CD4-positive, alpha-beta T cell treated with Interleukin-12 subunit alpha and Interleukin-12 subunit beta, for 1 hour (primary cell): ENCODE measurements around the gene CPAMD8.
"Not testable (repeated sequence)": the region's sequence is repeated elsewhere in the genome, so short reads cannot be mapped to it uniquely, and the experiment has no call there.

ENCODE experiments used
- DNase-seq: peaks from one replicate; pipeline ENCODE4 v3.0.0-alpha.2; 2020

Gene CPAMD8

DNA sequence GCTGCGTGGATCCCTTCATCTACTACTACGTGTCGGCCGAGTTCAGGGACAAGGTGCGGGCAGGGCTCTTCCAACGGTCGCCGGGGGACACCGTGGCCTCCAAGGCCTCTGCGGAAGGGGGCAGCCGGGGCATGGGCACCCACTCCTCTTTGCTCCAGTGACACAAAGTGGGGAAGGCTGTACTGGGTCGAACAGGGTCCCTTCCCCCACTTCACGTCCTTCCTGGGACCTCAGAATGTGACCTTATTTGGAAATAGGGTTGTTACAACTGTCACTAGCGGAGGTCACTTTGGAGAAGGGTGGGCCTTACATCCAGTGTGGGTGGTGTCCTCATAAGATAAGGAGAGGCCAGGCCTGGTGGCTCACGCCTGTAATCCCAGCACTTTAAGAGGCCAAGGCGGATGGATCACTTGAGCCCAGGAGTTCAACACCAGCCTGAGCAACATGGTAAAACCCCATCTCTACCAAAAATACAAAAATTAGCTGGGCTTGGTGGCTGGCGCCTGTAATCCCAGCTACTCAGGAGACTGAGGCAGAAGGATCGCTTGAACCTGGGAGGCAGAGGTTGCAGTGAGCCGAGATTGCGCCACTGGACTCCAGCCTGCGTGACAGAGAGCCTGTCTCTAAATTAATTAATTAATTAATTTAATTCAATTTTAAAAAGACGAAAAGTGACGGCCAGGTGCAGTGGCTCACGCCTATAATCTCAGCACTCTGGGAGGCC, 136.0 kb downstream of the CPAMD8 start:
- no peak for DNase-seq

GRCh38 chr19:16889883-16890460, 136.6 kb downstream of the CPAMD8 start:
- no peak for DNase-seq

GRCh38 chr19:16889366-16889882, 137.2 kb downstream of the CPAMD8 start:
- DNase-seq: no peak

- no peak for DNase-seq
These were observed 137.8 kb downstream of the CPAMD8 start, which contains the start of gene F2RL3 for GRCh38 chr19:16888629-16889365. F2RL3 (plus strand) TSS chr19:16888999; CDS start chr19:16889190, 191 bp downstream.

- no peak for DNase-seq
These were observed 139.0 kb downstream of the CPAMD8 start for GRCh38 chr19:16887353-16888265.

GRCh38 chr19:16886305-16886880, 140.2 kb downstream of the CPAMD8 start:
- no peak for DNase-seq

- no peak for DNase-seq
These were observed 141.4 kb downstream of the CPAMD8 start for GRCh38 chr19:16885166-16885565.

- no peak for DNase-seq
These were observed 143.1 kb downstream of the CPAMD8 start for GRCh38 chr19:16883522-16883921.

- DNase-seq: no peak
These were observed 144.5 kb downstream of the CPAMD8 start for GRCh38 chr19:16882146-16882545.

GRCh38 chr19:16880884-16881554, 145.6 kb downstream of the CPAMD8 start:
- no peak for DNase-seq

GRCh38 chr19:16878181-16878965, 148.2 kb downstream of the CPAMD8 start:
- DNase-seq: no peak

DNA sequence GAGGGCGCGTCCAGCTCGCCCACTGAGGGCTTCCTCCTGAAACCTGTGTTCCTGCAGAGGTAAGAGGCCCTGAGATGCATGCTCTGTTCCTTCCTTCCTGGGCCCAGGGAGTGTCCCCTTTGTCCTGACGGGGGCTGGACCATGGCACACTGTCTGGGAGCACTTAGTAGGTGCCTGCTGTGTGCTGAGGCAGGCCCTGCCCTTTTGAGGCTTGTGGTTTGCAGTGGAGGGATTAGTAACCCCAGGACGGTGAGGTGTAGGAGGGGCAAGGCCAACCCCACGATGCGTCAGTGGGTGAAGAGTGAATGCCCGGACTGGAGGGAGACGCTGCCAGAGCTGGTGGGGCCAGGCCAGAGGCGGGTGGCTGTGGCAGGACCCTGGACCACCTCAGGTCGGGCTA, 149.0 kb downstream of the CPAMD8 start:
- no peak for DNase-seq

DNA sequence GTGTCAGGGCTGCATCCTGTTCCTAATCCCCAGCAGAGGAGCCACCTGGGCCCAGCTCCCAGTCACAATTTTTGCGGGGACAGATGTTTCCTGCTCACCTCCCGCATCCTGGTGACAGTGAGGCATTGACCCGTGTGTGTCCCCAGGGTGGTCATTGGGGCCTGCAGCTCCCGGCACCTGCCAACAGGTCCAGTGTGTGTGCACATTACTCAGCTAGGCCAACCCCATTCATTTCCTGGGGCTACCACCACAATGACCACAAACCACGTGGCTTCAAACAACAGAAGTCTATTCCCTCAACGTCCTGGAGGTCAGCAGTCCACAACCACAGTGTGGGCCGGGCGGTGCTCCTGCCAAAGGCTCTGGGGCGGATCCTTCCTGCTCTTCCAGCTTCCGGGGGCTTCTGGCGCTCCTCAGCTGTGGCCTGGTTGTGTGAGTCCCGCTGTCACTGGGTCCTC, 149.7 kb downstream of the CPAMD8 start:
- no peak for DNase-seq

- DNase-seq: no peak
These were observed 150.7 kb downstream of the CPAMD8 start for GRCh38 chr19:16875584-16876555.

DNA sequence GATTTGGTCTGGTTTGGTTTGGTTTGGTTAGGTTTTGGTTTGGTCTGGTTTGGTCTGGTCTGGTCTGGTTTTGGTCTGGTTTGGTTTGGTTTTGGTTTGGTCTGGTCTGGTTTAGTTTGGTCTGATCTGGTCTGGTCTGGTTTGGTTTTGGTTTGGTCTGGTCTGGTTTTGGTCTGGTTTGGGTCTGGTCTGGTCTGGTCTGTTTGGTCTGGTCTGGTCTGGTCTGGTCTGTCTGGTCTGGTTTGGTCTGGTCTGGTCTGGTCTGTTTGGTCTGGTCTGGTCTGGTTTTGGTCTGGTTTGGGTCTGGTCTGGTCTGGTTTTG, 151.7 kb downstream of the CPAMD8 start:
- not testable (repeated sequence) for DNase-seq

DNA sequence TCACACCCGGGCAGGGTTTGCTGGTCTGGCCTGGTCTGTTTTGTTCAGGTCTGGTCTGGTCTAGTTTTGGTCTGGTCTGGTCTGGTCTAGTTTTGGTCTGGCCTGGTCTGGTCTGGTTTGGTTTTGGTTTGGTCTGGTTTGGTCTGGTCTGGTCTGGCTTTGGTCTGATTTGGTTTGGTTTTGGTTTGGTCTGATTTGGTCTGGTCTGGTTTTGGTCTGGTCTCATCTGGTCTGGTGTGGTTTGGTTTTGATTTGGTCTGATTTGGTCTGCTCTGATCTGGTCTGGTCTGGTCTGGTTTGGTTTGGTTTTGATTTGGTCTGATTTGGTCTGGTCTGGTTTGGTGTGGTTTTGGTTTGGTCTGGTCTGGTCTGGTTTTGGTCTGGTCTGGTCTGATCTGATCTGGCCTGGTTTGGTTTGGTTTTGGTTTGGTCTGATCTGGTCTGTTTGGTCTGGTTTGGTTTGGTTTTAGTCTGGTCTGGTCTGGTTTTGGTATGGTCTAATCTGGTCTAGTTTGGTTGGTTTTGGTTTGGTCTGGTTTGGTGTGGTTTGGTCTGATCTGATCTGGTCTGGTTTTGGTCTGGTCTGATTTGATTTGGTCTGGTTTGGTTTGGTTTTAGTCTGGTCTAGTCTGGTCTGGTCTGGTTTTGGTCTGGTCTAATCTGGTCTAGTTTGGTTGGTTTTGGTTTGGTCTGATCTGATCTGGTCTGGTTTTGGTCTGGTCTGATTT, 152.2 kb downstream of the CPAMD8 start:
- no peak for DNase-seq

- no peak for DNase-seq
These were observed 153.0 kb downstream of the CPAMD8 start for GRCh38 chr19:16873594-16873993.

- no peak for DNase-seq
These were observed 153.9 kb downstream of the CPAMD8 start for GRCh38 chr19:16872728-16873127.

DNA sequence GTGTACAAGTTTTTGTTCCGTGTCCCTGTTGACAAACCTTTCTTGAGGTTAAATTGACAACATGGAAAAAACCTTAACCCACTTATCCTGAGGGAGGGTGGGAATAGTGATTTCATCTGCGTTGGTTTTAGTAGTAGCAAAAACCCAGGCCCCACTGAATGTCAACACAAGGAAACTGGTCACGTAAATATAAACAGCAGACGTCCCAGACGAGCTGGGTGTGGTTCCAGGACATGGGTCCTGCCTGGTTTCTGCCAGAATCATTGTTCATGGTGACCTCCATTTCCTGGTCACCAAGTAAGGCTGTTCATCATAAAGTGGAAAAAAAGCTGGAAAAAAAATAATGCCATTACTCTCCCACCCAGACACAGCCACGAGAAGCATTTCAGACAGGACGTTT, 154.7 kb downstream of the CPAMD8 start:
- no peak for DNase-seq
